ENCODE measurements around the gene TOLLIP. TPM values are rescaled to one million over a fixed set of nuclear protein-coding genes. Genes with fewer than 3 reads are reported as not detected.
"Not testable (repeated sequence)": the region's sequence is repeated elsewhere in the genome, so short reads cannot be mapped to it uniquely, and the experiment has no call there.

The TOLLIP gene
- total and polyA plus RNA-seq, 4 donors = 29.0 to 83.4 (median 50.8) TPM

DNA sequence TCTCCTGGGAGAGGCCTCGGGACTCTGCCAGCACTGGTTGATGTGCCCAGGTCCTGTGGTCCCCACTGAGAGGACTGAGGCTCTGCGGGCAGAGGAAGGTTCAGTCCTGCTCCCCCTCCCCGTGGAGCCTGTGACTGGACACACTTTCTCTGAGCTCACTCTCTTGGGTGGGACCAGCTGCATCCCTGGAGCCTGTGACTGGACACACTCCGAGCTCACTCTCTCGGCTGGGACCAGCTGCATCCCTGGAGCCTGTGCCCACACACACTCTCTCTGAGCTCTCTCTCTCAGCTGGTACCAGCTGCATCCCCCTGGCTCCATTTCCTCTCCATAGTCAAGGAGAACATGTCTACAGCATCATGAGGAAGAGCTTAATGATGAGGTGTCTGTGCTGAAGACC lies 39.5 kb downstream of the TOLLIP start:
- no peak overlapping the region for H3K27ac ChIP-seq (ENCODE audit: low read depth, low read length)
- DNase-seq (ENCODE audit: low read depth in 4 of 6, low spot score in 6 of 6) = no peak
- no peaks in the 10 kb centered on the region for H3K27me3 ChIP-seq (ENCODE audit: control insufficient read depth, insufficient read depth, low read length)
- peaks cover 37% of the 10 kb centered on the region for H3K36me3 ChIP-seq (ENCODE audit: control insufficient read depth, insufficient read depth, low read length)
- H3K4me3 ChIP-seq (ENCODE audit: low read depth, low read length) = no peak overlapping the region
- H3K9me3 ChIP-seq (ENCODE audit: control insufficient read depth, insufficient read depth, low read length) = peaks cover 3% of the 10 kb centered on the region
- 82% methylated on average over 5 of the region's 5 CpGs for WGBS (ENCODE audit: insufficient coverage)
- peaks cover 20% of the 10 kb centered on the region for H3K4me1 ChIP-seq (ENCODE audit: control insufficient read depth, insufficient read depth, low read length)

- Histone ChIP-seq H3K4me1 (ENCODE audit: control insufficient read depth, insufficient read depth, low read length) (peaks cover 27% of the 10 kb centered on the region), H3K27me3 (ENCODE audit: control insufficient read depth, insufficient read depth, low read length) (no peaks in the 10 kb centered on the region), H3K9me3 (ENCODE audit: control insufficient read depth, insufficient read depth, low read length) (peaks cover 3% of the 10 kb centered on the region), H3K36me3 (ENCODE audit: control insufficient read depth, insufficient read depth, low read length) (peaks cover 23% of the 10 kb centered on the region), H3K27ac (ENCODE audit: low read depth, low read length) (no peak overlapping the region), H3K4me3 (ENCODE audit: low read depth, low read length) (no peak overlapping the region)
- no peak for DNase-seq (ENCODE audit: low read depth in 4 of 6, low spot score in 6 of 6)
- WGBS (ENCODE audit: insufficient coverage) = 96% methylated on average over 6 of the region's 9 CpGs
Measured at GRCh38 chr11:1267441-1268100, 41.9 kb downstream of the TOLLIP start.

DNA sequence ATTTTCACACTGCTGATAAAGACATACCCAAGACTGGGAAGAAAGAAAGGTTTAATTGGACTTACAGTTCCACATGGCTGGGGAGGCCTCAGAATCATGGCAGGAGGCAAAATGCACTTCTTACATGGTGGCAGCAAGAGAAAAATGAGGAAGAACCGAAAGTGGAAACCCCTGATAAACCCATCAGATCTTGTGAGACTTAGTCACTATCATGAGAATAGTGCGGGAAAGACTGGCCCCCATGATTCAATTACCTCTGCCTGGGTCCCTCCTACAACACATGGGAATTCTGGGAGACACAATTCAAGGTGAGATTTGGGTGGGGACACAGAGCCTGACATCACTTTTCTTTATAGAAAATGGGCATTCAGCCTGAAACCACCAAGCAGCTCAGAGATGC lies 42.5 kb downstream of the TOLLIP start:
- Histone ChIP-seq H3K36me3 (ENCODE audit: control insufficient read depth, insufficient read depth, low read length) (peaks cover 17% of the 10 kb centered on the region), H3K4me1 (ENCODE audit: control insufficient read depth, insufficient read depth, low read length) (peaks cover 33% of the 10 kb centered on the region)
- H3K27me3 ChIP-seq (ENCODE audit: control insufficient read depth, insufficient read depth, low read length); H3K27ac ChIP-seq (ENCODE audit: low read depth, low read length); H3K9me3 ChIP-seq (ENCODE audit: control insufficient read depth, insufficient read depth, low read length); DNase-seq (ENCODE audit: low read depth in 4 of 6, low spot score in 6 of 6); H3K4me3 ChIP-seq (ENCODE audit: low read depth, low read length): not testable (repeated sequence)
- no CpG with 5 or more reads among the region's 2 CpGs for WGBS (ENCODE audit: insufficient coverage)

DNA sequence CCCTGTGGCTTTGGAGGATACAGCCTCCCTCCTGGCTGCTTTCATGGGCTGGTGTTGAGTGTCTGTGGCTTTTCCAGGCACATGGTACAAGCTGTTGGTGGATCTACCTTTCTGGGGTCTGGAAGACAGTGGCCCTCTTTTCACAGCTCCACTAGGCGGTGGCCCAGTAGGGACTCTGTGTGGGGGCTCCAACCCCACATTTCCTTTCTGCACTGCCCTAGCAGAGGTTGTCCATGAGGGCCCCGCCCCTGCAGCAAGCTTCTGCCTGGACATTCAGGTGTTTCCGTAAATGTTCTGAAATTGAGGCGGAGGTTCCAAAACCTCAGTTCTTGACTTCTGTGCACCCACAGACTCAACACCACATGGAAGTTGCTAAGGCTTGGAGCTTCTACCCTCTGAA lies 44.0 kb downstream of the TOLLIP start:
- H3K4me3 ChIP-seq (ENCODE audit: low read depth, low read length); DNase-seq (ENCODE audit: low read depth in 4 of 6, low spot score in 6 of 6); H3K27me3 ChIP-seq (ENCODE audit: control insufficient read depth, insufficient read depth, low read length); H3K27ac ChIP-seq (ENCODE audit: low read depth, low read length); H3K9me3 ChIP-seq (ENCODE audit: control insufficient read depth, insufficient read depth, low read length): not testable (repeated sequence)
- WGBS (ENCODE audit: insufficient coverage) = 100% methylated on average over 2 of the region's 4 CpGs
- peaks cover 12% of the 10 kb centered on the region for H3K36me3 ChIP-seq (ENCODE audit: control insufficient read depth, insufficient read depth, low read length)
- peaks cover 22% of the 10 kb centered on the region for H3K4me1 ChIP-seq (ENCODE audit: control insufficient read depth, insufficient read depth, low read length)

DNA sequence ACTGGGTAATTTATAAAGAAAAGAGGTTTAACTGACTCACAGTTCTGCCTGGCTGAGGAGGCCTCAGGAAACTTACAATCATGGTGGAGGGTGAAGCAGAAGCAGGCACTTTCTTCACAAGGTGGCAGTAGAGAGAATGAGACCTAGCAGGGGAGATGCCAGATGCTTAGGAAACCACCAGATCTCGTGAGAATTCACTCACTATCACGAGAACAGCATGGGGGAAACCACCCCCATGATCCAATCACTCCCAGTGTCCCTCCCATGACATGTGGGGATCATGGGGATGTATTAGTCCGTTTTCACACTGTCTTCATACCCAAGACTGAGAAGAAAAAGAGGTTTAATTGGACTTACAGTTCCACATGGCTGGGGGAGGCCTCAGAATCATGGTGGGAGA lies 45.0 kb downstream of the TOLLIP start:
- H3K4me3 ChIP-seq (ENCODE audit: low read depth, low read length); H3K36me3 ChIP-seq (ENCODE audit: control insufficient read depth, insufficient read depth, low read length); H3K9me3 ChIP-seq (ENCODE audit: control insufficient read depth, insufficient read depth, low read length); H3K27me3 ChIP-seq (ENCODE audit: control insufficient read depth, insufficient read depth, low read length); H3K27ac ChIP-seq (ENCODE audit: low read depth, low read length): not testable (repeated sequence)
- no CpG with 5 or more reads among the region's 3 CpGs for WGBS (ENCODE audit: insufficient coverage)
- peak in 3 of 6 donors; percentile 4 to 62 (median 62) for DNase-seq (ENCODE audit: low read depth in 4 of 6, low spot score in 6 of 6)
- peaks cover 18% of the 10 kb centered on the region for H3K4me1 ChIP-seq (ENCODE audit: control insufficient read depth, insufficient read depth, low read length)

- Histone ChIP-seq H3K27ac (ENCODE audit: low read depth, low read length) (peak overlapping the region; percentile 45), H3K4me3 (ENCODE audit: low read depth, low read length) (peak overlapping the region; percentile 59), H3K4me1 (ENCODE audit: control insufficient read depth, insufficient read depth, low read length) (peaks cover 18% of the 10 kb centered on the region), H3K9me3 (ENCODE audit: control insufficient read depth, insufficient read depth, low read length) (peaks cover 3% of the 10 kb centered on the region), H3K36me3 (ENCODE audit: control insufficient read depth, insufficient read depth, low read length) (peaks cover 9% of the 10 kb centered on the region), H3K27me3 (ENCODE audit: control insufficient read depth, insufficient read depth, low read length) (no peaks in the 10 kb centered on the region)
- DNase-seq (ENCODE audit: low read depth in 4 of 6, low spot score in 6 of 6) = no peak
- WGBS (ENCODE audit: insufficient coverage) = 36% methylated on average over 7 of the region's 7 CpGs
Measured at GRCh38 chr11:1263010-1263409, 46.4 kb downstream of the TOLLIP start.

GRCh38 chr11:1262172-1263006 lies 47.0 kb downstream of the TOLLIP start:
- H3K27me3 ChIP-seq (ENCODE audit: control insufficient read depth, insufficient read depth, low read length) = no peaks in the 10 kb centered on the region
- WGBS (ENCODE audit: insufficient coverage) = 14% methylated on average over 28 of the region's 31 CpGs
- DNase-seq (ENCODE audit: low read depth in 4 of 6, low spot score in 6 of 6) = peak; percentile 57 to 97 (median 78)
- peaks cover 18% of the 10 kb centered on the region for H3K4me1 ChIP-seq (ENCODE audit: control insufficient read depth, insufficient read depth, low read length)
- H3K9me3 ChIP-seq (ENCODE audit: control insufficient read depth, insufficient read depth, low read length) = peaks cover 3% of the 10 kb centered on the region
- H3K36me3 ChIP-seq (ENCODE audit: control insufficient read depth, insufficient read depth, low read length) = peaks cover 9% of the 10 kb centered on the region
- H3K27ac ChIP-seq (ENCODE audit: low read depth, low read length) = peak overlapping the region; percentile 45
- H3K4me3 ChIP-seq (ENCODE audit: low read depth, low read length) = peak overlapping the region; percentile 59

DNA sequence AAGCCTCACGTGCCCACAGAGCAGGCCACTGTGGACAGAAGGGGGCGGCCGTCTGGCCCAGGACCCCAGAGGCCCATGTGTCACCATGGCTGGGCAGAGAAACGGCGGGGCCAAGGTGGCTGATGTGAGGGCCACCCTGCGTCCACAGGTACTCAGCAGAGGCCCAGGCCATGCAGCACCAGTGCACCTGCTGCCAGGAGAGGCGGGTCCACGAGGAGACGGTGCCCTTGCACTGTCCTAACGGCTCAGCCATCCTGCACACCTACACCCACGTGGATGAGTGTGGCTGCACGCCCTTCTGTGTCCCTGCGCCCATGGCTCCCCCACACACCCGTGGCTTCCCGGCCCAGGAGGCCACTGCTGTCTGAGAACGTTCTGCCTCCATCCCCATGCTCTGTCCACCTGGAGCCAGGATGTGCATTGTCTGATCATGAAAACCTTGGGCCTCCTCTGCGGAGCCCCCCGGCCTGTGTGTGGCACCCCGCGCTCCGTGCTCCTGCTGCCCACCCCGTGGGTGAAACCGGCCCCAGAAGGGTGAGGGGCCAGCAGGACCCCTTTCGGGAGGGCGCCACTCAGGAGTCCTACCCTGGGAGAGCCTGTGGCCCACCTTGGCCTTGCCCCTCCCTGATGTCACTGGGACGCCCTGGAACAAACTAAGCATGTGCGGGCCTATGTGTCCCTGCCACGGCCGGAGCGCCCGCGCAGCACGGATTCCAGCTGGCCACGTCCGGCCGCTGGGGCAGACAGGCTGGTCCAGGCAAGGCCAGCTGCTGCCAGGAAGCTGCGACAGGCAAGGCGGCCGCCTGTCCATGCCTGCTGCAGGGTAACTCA lies 48.0 kb downstream of the TOLLIP start:
- peaks cover 3% of the 10 kb centered on the region for H3K9me3 ChIP-seq (ENCODE audit: control insufficient read depth, insufficient read depth, low read length)
- H3K4me3 ChIP-seq (ENCODE audit: low read depth, low read length) = no peak overlapping the region
- H3K27me3 ChIP-seq (ENCODE audit: control insufficient read depth, insufficient read depth, low read length) = no peaks in the 10 kb centered on the region
- peaks cover 18% of the 10 kb centered on the region for H3K4me1 ChIP-seq (ENCODE audit: control insufficient read depth, insufficient read depth, low read length)
- DNase-seq (ENCODE audit: low read depth in 4 of 6, low spot score in 6 of 6) = no peak
- WGBS (ENCODE audit: insufficient coverage) = 92% methylated on average over 39 of the region's 39 CpGs
- no peak overlapping the region for H3K27ac ChIP-seq (ENCODE audit: low read depth, low read length)
- H3K36me3 ChIP-seq (ENCODE audit: control insufficient read depth, insufficient read depth, low read length) = peaks cover 9% of the 10 kb centered on the region

GRCh38 chr11:1260620-1261019 lies 48.8 kb downstream of the TOLLIP start:
- Histone ChIP-seq H3K27me3 (ENCODE audit: control insufficient read depth, insufficient read depth, low read length) (no peaks in the 10 kb centered on the region), H3K36me3 (ENCODE audit: control insufficient read depth, insufficient read depth, low read length) (peaks cover 9% of the 10 kb centered on the region), H3K27ac (ENCODE audit: low read depth, low read length) (no peak overlapping the region), H3K9me3 (ENCODE audit: control insufficient read depth, insufficient read depth, low read length) (peaks cover 3% of the 10 kb centered on the region), H3K4me1 (ENCODE audit: control insufficient read depth, insufficient read depth, low read length) (peaks cover 18% of the 10 kb centered on the region), H3K4me3 (ENCODE audit: low read depth, low read length) (no peak overlapping the region)
- no peak for DNase-seq (ENCODE audit: low read depth in 4 of 6, low spot score in 6 of 6)
- 86% methylated on average over 16 of the region's 17 CpGs for WGBS (ENCODE audit: insufficient coverage)

All from spinal cord (tissue), 10 donors.